Measurements from ENCODE around the gene NEGR1. TPM values are rescaled to one million over a fixed set of nuclear protein-coding genes. Genes with fewer than 3 reads are reported as not detected.

NEGR1 gene
- total RNA-seq, 1 experiment from 2014 or later, result 0.05 TPM

- no peak overlapping the region for H3K4me2 ChIP-seq (ENCODE audit: low read length)
- no TSS peak for BruUV-seq (replicated peaks)
- no peak for ATAC-seq
- no peak overlapping the region for H3K27ac ChIP-seq (ENCODE audit: low read depth, low read length)
- no peak overlapping the region for H3K9ac ChIP-seq (ENCODE audit: low read length)
- peaks cover 3 to 6% of the 10 kb centered on the region in 2 experiments; a peak in 2 of 4 replicates for H3K9me3 ChIP-seq (ENCODE audit: control insufficient read depth in 1 of 2, insufficient read depth in 1 of 2, low read depth in 1 of 2, low read length in 2 of 2)
- no peaks in the 10 kb centered on the region for H3K4me1 ChIP-seq (ENCODE audit: control insufficient read depth in 1 of 2, insufficient read depth in 2 of 2, low read length in 2 of 2)
- ChIA-PET RAD21 (ENCODE audit: low non-redundant PET in 1 of 2, low total read pairs in 2 of 2, uncharacterized antibody in 2 of 2, unreplicated experiment in 2 of 2) (no interaction called here), CTCF (no interaction called here), POLR2A (no interaction called here)
- TF ChIP-seq ZFX (IDR thresholded peaks at IDR 0.05), result no peak
- H3K4me3 ChIP-seq (replicated peaks in 1 of 2; ENCODE audit: low read depth in 1 of 2, low read length in 2 of 2), result no peak overlapping the region
- no peak for DNase-seq (ENCODE audit: low read depth, low spot score)
- H3K27me3 ChIP-seq (ENCODE audit: insufficient read depth, low read length), result no peaks in the 10 kb centered on the region
- H3K79me2 ChIP-seq (ENCODE audit: insufficient read depth, low read length), result no peaks in the 10 kb centered on the region
- no peak overlapping the region for H2AFZ ChIP-seq (ENCODE audit: low read depth, low read length, poor library complexity, severe bottlenecking)
- intact Hi-C loops (cut with micrococcal nuclease), result no loop called here
- H4K20me1 ChIP-seq (ENCODE audit: insufficient read depth), result no peaks in the 10 kb centered on the region
- no peaks in the 10 kb centered on the region for H3K9me2 ChIP-seq (ENCODE audit: insufficient read depth)
- H3K36me3 ChIP-seq (ENCODE audit: control insufficient read depth in 1 of 2, insufficient read depth in 2 of 2, low read length in 2 of 2), result no peaks in the 10 kb centered on the region
Observed at GRCh38 chr1:71944006-71944405, 338.3 kb downstream of the NEGR1 start.

GRCh38 chr1:71940261-71940660 lies 342.1 kb downstream of the NEGR1 start:
- no peaks in the 10 kb centered on the region for H3K27me3 ChIP-seq (ENCODE audit: insufficient read depth, low read length)
- H4K20me1 ChIP-seq (ENCODE audit: insufficient read depth), result no peaks in the 10 kb centered on the region
- no peak overlapping the region for H2AFZ ChIP-seq (ENCODE audit: low read depth, low read length, poor library complexity, severe bottlenecking)
- H3K9ac ChIP-seq (ENCODE audit: low read length), result no peak overlapping the region
- CTCF ChIA-PET, result no interaction called here
- no peaks in the 10 kb centered on the region for H3K79me2 ChIP-seq (ENCODE audit: insufficient read depth, low read length)
- no TSS peak for BruUV-seq (replicated peaks)
- H3K4me3 ChIP-seq (replicated peaks in 1 of 2; ENCODE audit: low read depth in 1 of 2, low read length in 2 of 2), result no peak overlapping the region
- no peaks in the 10 kb centered on the region for H3K36me3 ChIP-seq (ENCODE audit: control insufficient read depth in 1 of 2, insufficient read depth in 2 of 2, low read length in 2 of 2)
- no peak overlapping the region for H3K4me2 ChIP-seq (ENCODE audit: low read length)
- no peaks in the 10 kb centered on the region for H3K9me2 ChIP-seq (ENCODE audit: insufficient read depth)
- RAD21 ChIA-PET (ENCODE audit: low non-redundant PET in 1 of 2, low total read pairs in 2 of 2, uncharacterized antibody in 2 of 2, unreplicated experiment in 2 of 2), result no interaction called here
- no peak for ATAC-seq
- POLR2A ChIA-PET, result no interaction called here
- H3K9me3 ChIP-seq (ENCODE audit: control insufficient read depth in 1 of 2, insufficient read depth in 1 of 2, low read depth in 1 of 2, low read length in 2 of 2), result peaks cover 3 to 5% of the 10 kb centered on the region in 2 experiments; a peak in 1 of 4 replicates
- no peak overlapping the region for H3K27ac ChIP-seq (ENCODE audit: low read depth, low read length)
- intact Hi-C loops (cut with micrococcal nuclease), result no loop called here
- no peaks in the 10 kb centered on the region for H3K4me1 ChIP-seq (ENCODE audit: control insufficient read depth in 1 of 2, insufficient read depth in 2 of 2, low read length in 2 of 2)
- DNase-seq (ENCODE audit: low read depth, low spot score), result no peak
- TF ChIP-seq POLR2AphosphoS5 (IDR thresholded peaks at IDR 0.05; ENCODE audit: low read depth, low read length), result no peak
- no peak for TF ChIP-seq SIN3A (IDR thresholded peaks at IDR 0.05; ENCODE audit: low read depth)
- TF ChIP-seq ZBTB33 (IDR thresholded peaks at IDR 0.05; ENCODE audit: extremely low read depth, insufficient replicate concordance, low read length), result no peak
- no peak for TF ChIP-seq EGR1 (IDR thresholded peaks at IDR 0.05; ENCODE audit: low read depth)
- TF ChIP-seq POLR2A (IDR thresholded peaks at IDR 0.05; ENCODE audit: borderline replicate concordance, extremely low read depth, insufficient read depth, insufficient read length), result no peak
- no peak for TF ChIP-seq REST (IDR thresholded peaks at IDR 0.05; ENCODE audit: low read depth)
- no peak for TF ChIP-seq RAD21 (IDR thresholded peaks at IDR 0.05; ENCODE audit: low read depth)
- TF ChIP-seq ZFX (IDR thresholded peaks at IDR 0.05), result no peak
- TF ChIP-seq JUND (IDR thresholded peaks at IDR 0.05), result no peak
- TF ChIP-seq SP1 (IDR thresholded peaks at IDR 0.05; ENCODE audit: low read depth), result no peak
- TF ChIP-seq ATF3 (IDR thresholded peaks at IDR 0.05), result no peak
- TF ChIP-seq CTCF (IDR thresholded peaks at IDR 0.05 in 2 of 3, conservative IDR thresholded peaks at IDR 0.05 in 1 of 3; ENCODE audit: borderline replicate concordance in 1 of 3, insufficient read depth in 1 of 3, low read depth in 2 of 3, low read length in 2 of 3), result no peak
- TF ChIP-seq CBX3 (IDR thresholded peaks at IDR 0.05; ENCODE audit: low read depth), result no peak
- no peak for TF ChIP-seq SRF (IDR thresholded peaks at IDR 0.05; ENCODE audit: low read depth)
- TF ChIP-seq ELF1 (IDR thresholded peaks at IDR 0.05; ENCODE audit: borderline replicate concordance, low read depth), result no peak
